ENCODE data around the gene ATAD3A.
"Not testable (repeated sequence)": the region's sequence is repeated elsewhere in the genome, so short reads cannot be mapped to it uniquely, and the experiment has no call there.

ATAD3A gene

DNA sequence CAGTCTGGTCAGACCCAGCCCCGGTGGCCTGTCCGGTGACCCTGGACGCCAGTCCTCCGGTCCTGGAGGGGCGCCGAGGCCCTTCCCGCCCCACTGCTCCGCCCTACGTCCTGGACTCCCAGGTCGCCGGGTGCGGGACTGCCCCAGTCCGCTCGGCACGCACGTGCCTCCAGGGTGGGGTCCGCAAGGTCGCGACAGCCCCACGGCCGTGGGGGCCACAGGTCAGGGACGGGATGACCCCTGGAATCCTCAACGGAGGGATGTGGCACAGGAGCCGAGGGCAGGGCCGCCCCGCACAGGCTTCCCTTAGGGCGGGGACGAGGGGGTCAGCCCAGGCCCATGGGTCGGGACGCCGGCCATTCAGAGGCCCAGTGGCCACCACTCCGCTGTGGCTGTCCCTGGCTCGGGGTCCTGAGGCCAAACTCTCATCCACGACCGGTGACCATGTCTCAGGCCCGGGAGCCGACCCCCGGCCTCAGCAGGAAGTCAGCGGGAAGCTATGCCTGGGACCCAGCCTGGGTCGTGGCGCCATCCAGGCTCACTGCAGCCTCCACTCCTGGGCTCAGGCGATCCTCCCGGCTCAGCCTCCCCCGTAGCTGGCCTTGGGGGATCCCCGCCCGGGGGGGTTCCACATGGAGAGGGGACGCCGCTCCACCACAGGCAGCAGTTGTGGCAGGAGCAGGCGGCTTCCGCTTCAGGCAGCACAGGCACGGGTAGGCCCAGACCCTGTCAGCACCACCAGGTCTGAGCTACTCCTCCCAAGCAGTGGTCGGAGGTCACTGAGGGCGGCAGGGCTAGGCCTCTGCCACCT is 29.1 kb downstream of the ATAD3A start:
- no peak for DNase-seq

DNA sequence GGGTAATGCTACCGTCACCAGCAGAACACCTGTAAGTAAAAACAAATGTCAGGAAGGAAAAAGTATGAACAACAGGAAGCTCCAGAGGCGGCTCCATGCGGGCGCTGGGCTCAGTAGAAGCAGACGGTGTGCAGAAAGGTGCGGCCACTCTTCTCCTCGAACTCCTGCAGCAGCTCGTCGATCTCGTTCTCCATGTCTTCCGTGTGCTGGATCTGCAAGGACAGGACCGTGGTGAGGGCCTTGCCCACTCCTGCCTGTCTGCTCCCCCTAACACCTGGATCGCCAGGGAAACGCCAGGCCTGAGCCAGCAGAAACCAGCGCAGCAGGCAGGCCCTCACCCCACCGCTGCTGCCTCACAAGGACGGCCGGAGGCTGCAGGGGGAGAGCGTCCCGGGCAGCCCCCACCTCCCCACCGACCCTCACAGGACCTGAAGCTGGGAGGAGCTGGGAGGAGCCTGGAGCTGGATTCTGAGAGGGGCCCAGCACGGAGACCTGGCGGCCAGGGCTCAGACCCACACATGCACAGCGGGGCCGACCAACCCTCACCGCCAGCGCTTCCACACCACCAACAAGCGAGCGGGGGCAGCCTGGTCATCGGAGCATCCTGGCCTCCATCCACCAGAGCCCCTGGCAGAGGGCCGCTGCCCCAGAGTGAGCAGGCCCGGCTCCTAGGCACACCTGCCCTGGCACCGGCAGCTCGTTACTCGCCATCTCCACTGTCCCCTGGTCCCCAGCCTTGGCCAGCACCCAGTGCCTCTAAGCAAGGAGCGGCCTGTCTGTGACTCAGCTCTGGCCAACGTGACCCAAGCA is 30.2 kb downstream of the ATAD3A start:
- DNase-seq = no peak

DNA sequence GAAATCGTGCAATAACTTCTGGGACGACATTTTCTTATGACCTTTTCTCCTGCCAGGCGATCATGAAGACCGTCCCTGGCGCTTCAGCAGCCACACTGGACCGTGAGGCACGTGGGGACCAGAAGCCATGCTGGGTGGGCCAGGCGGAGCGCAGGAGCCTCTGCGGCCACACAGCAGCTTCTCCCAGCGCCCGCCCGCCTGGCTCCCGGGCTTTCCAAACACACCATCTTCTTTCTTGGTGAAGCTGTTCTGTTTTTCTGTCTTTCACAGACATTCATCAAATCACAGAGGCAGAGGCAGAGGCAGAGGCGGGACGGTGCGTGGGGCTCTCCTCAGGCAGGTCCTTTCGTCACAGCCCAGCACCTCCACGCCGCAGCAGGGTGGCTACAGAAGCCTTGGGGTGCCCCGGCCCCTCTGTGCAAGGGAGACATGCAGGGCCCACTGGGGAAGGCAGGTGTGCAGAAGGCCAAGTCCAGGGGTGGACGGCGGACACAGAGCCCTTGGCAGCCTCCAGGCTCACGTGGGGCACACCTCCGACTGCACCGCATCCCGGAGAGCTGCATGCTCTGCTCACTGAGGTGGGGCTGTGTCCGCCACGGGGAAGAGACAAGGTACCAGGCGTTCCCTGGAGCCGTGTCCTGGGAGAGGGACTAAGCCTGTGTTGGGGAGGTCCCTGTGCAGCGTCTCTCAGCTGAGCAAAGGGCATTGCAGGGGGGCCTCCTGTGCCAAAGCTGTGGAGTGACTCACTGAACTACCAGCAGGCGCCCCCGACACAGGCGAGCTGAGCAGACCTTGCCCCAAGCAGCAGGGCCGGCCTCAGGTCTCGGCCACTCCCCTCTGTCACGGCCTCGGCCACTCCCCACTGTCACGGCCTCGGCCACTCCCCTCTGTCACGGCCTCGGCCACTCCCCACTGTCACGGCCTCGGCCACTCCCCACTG is 31.1 kb downstream of the ATAD3A start:
- DNase-seq = peak; percentile 25

DNA sequence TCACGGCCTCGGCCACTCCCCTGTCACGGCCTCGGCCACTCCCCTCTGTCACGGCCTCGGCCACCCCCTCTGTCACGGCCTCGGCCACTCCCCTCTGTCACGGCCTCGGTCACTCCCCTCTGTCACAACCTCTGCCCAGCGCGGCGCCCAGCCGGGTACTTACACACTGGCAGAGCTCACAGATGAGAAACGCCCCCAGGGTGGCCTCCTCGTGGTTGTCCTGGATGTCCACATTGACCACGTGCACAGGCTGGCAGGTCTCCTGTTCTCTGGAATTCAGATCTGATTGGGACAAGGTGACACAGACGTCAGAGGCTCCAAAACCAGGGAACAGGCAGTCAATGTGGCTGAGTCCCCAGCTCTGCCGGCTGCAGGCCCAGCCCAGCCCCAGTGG is 31.7 kb downstream of the ATAD3A start:
- DNase-seq = peak; percentile 37

DNA sequence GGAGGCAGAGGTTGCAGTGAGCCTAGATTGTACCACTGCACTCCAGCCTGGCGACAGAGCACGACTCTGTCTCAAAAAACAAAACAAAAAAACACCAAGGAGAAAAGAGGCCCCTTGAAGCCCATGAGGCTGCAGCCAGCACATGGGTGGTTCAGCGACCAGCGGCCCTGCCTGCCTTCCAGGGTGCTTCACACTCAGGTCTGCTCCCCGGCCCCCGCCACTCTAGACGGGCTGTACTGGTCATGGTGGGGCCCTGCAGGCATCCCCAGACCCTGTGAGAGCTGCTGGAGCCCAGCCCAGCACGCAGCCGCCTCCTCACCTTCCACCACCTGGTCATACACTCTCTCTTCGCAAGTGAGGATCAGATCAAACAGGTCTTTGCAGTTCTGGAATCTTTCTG is 32.6 kb downstream of the ATAD3A start:
- DNase-seq = no peak

DNA sequence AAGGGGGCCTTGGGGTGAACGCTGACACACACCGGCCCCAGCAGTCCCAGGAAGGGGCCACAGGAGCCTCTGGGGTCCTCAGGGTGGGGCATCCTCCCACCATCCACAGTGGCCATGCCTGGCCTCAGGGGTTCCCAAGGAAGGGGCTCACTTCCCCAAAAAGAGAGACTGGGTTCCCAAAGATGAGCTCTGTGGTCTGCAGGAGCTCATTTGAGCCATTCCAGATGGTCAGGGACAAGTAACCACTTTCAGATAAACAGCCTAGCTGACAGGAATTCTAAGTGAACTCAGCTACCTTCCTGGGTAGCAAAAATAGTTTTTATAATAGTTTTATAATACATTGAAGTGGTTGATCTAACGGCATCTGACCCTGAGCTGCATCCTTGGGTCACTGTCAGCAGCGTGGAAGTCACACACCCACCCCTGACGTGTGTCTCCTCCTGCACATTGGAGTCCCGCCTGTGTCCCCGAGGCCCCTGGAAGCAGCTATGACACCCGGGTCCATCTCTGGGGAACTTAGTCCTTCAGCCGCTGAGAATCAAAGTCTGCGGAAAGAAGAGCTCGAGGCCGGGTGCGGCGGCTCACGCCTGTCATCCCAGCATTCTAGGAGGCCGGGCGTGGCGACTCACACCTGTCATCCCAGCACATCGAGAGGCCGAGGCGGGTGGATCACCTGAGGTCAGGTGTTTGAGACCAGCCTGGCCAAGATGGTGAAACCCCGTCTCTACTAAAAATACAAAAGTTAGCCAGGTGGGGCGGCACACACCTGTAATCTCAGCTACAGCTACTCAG is 34.2 kb downstream of the ATAD3A start:
- DNase-seq = no peak

DNA sequence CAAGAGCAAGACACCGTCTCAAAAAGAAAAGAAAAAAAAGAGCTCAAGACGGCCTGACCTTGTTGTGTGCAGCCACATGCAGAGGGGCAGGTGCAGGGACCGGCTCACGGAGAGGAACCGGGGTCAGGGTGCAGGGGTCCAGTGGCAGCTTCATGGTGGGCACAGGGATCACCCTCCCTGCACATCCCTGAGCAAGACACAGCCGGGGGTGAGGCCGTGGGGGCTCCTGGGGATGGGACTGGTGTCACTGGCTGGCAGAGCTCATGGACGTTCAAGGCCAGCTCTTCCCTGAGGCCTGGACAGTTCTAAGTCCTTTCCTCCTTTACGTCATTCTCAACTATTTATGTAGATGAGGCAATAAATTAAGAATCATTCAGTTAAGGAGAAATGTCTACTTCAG is 35.0 kb downstream of the ATAD3A start:
- no peak for DNase-seq

DNA sequence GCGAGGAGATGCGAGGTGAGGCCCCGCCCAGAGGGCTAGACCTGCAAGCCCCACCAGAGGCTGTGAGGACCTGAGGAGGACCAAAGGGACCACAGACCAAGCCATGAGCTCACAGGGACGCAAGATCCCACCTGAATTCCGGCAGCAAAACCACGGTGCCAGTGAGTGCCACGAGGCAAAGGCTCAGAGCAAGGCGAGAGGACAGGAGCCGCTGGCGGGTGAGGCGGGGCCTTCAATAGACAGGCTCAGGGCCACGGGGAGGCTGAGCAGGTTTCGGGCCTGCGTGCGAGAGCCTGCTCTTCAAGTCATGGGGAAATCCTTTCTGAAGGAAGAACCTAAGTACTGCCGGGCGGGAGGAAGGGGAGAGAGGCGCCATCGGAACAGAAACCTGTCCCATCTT is 35.5 kb downstream of the ATAD3A start:
- no peak for DNase-seq

DNA sequence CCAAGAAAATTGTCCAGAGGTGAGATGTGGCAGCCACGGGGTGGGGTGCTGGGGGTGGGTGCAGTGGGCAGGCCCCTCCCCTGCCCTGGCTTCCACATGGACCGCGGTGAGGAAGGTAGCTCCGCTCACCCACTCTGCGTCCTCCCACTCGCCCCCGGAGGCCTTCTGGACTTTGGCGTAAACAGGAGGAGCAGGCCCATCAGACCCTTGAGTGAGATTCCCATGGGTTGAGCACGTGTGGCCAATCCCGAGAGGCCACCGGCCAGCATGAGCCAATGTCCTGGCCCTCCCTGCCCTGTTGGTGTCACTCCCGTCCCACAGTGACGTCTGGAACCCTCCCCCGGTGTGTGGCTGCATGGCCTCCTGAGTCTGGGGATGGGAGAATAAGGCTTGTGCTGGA is 36.6 kb downstream of the ATAD3A start:
- no peak for DNase-seq

DNA sequence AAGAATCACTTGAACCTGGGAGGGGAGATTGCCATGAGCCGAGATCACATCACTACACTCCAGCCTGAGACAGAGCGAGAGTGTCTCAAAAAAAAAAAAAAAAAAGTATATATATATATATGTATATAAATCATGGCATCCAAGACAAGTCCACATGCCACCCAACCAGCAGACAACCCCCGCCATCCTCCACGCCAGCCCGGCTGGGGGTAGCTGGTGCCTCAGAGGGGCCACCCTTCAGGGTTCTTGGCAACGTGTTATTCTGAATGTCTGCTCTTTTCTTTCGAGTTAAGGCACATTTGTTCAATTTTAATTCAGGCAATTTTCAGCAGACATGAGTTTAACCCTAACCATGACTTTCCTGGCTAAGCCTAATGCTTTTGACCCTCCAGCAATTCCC is 38.1 kb downstream of the ATAD3A start:
- no peak for DNase-seq

DNA sequence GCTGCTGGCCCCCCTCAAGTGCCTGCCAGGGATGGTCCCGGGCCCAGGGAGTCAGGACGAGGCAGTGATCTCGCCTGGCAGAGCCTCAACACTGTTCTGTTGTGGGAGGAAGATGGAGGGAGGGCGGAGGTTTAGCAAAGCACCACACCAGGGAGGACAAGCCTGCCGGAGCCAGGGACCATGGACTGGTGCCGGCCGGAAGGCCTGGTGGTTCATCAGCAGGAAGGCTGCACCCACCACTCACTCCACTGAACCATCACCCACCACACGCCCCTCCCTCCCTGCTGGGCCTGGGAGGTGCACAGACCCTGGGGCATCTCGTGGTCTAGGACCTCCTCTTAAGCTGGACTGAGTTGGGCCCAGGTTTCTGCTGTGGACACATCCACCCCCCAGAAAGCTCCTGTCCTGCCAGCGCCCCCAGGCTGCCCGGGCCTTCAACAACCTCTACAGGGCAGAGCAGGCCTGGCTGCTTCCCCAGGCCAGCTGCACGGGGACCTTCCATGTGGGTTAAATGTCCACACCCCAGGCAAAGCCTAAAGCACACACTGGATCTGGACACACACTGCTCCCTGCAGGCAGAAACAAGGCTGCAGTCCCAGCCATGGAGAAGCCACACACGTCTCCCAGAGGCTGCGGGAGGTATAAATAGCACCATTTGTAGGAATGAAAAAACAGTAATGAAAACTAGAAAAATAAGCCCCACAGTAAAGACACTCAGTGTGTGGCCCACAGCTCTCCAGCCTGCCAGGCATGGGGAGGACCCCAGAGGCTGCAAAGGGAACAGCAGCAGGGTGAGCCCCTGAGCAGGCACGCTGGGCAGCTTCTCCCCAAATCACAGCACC is 38.9 kb downstream of the ATAD3A start:
- peak; percentile 37 for DNase-seq

DNA sequence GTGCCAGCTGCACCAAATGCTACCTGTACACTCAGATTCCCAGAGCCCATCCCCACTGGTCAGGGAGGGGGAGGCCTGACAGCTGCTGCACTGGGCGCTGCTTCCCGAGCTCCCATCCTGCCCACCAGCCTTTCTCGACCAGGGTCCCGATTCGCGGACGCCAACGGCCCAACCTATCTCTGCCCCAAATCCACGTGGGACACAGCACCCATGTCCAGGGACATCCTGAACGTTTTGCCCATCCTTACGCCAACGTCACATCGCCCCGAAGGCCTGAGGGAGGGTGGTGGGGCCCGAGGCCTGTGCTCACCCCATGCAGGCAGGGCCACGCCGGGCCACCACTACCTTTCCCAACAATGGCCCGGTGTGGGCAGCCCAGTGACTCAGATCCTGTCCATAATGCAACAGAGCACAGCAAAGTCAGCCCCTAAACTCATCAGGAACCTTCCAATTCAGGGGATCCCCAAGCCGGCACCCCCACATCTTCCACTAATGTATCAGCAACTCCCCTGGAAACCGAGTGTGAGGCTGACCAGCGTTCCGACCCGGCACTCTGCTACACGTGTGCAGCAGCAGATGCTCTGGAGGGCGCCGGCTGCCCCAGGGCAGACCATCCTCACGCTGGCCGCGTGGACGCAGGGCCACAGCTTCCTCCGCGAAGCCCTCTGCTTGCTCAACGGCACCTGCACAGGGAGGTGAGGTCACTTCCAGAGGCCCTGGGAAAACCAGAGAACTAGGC is 39.7 kb downstream of the ATAD3A start:
- no peak for DNase-seq

DNA sequence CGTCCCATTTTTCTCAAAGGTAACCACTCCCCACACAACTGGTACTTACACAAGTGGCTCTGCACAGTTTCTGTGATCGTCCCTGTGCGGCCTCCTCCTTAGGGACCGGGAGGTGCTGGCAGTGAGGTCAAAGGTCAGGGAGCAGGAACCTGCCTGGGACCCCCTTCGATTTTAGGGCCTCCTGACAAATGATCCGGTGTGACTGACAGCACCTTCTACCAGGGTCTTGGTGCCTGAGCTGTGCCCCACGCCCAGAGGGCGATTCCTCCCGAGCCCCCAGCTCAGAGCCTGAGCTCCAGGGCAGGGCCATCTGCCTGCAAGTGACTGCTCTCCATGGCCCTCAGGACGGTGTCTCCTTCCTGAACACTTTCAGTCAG is 40.3 kb downstream of the ATAD3A start:
- DNase-seq = no peak

DNA sequence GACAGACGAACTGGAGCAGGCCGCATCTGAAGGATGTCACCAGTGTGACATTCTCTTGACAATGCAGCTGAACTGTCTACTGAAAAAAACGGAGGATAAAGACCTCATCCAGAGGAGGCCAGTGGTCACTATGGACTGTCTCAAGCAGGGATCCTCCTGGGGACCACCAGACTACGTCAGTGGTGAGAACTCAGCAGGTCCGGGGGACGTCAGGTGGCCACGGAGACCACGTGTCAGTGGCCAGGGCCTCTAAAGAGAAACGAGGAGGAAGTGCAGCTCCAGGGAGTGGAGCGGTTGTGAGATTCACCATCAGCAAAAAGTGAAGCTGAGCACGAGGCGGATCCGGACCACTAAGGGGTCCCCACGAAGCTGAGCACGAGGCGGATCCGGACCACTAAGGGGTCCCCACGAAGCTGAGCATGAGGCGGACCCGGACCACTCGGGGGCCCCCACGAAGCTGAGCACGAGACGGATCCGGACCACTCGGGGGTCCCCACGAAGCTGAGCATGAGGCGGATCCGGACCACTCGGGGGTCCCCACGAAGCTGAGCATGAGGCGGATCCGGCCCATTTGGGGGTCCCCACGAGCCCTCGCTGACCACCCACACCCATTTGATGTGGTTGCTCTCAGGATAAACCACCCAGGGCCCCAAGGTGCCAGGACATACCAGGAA is 42.0 kb downstream of the ATAD3A start:
- no peak for DNase-seq

DNA sequence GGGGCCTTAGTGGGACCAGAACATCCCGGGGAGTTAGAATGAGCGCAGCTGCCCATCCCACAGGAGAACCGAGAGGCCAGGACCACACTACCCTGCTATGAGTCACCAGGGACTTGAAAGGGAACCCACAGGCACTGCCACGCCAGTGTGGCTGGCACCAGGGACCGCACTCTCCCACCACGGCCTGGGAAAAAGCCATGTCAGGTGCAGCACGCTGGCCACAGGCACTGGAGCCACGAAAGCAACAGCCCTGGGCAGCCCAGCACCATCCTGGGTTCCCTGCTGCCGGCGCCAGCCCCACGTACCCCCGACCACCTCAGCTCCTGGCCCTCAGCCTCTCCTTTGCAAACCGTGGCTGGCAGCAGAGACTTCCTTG is 42.6 kb downstream of the ATAD3A start:
- no peak for DNase-seq

DNA sequence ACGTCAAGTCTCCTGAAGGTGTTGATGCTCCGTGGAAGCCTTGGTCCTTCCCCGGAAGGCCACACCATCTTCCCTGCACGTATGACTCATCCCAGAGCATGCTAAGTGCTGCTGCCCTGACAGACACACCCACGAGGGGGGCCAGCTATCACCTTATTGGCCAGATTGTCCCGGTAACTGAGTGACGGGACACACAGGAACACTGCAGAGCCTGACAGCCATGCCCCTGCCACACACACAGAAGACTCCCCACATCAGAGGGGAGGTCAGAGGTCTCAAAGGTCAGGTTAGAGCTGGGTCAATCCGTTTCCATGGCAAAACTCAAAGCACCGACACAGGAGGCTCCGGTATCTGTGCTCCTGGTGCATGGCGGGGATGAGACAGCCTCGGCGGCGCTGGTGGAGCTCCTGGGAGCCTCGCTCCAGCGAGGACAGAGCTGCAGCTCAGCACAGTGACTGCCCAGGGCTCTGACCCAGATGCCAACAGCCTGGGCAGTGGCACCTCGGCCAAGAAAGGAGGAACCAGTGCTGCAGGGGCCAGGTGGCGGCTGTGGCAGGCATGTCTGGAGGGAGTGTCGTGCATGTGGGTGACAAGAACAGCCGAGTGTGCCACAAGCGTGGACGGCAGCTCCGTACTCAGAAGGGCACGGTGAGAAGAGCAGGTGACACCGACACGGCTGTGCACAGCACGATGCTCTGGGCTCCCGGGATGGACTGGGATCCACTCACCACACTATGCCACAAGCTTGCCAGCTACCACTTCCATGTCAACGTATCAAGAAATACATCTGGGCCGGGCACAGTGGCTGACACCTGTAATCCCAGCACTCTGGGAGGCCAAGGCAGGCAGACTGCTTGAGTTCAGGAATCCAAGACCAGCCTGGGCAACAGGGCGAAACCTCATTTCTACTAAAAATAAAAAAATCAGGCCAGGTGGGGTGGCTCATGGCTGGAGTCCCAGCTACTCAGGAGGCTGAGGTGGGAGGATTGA is 43.3 kb downstream of the ATAD3A start:
- no peak for DNase-seq

DNA sequence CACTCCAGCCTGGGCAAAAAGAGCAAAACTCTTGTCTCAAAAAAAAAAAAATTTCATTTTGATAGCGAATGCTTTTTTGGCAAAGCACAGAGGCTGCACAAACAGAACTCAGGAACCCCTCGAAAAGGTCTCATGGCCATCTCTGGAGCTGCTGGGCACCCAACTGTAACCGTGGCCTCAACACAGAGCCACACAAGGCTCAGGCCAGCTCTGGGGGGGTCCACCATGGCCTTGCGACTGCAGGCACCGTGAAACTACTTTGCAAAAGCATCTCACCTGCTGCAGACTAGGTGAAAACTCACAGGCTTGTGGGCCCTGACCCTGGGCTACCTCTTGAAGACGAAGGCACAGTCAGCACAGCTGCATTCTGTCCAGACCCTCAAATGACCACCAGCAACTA is 44.5 kb downstream of the ATAD3A start:
- DNase-seq = no peak

DNA sequence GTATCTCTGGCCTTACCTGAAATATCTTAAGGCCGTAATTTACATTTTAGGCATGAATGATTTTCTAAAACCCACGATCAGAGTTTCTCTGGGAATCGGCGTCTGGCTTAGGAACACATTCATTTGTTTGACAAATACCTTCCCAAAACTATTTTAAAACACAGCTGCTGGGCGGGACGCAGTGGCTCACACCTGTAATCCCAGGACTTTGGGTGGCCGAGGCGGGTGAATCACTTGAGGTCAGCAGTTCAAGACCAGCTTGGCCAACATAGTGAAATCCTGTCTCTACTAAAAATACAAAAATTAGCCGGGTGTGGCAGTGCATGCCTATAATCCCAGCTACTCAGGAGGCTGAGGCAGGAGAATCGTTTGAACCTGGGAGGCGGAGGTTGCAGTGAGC is 45.0 kb downstream of the ATAD3A start:
- not testable (repeated sequence) for DNase-seq

DNA sequence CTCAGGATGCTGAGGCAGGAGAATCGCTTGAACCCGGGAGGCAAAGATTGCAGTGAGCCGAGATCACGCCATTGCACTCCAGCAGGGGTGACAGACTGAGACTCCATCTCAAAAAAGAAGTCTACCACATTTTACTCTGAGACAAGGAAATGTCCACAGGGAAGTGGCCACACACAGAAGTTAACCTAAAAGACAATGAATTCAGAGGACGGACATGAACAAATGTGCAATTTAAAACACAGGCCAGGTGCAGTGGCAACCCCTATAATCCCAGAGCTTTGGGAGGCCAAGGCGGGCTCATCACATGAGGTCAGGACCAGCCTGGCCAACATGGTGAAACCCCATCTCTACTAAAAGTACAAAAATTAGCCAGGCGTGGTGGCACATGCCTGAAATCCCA is 45.7 kb downstream of the ATAD3A start:
- DNase-seq = not testable (repeated sequence)

All from hematopoietic multipotent progenitor cell treated with erythropoietin and hydrocortisone succinate and interleukin-3 and kit ligand, for 4 days (in vitro differentiated cells).